Peyer's patch (tissue), 4 donors: ENCODE measurements around the gene PCDHGA12.

Experiments
- POLR2A ChIP-seq, 2 donors: fragments of 450-650 bp; IDR thresholded peaks; one replicate each; pipeline ENCODE4 v1.5.1; 2017; ENCODE audit warnings: antibody characterized with exemption in 2 of 2, mild to moderate bottlenecking in 2 of 2, moderate library complexity in 2 of 2
- TF ChIP-seq, protein P1 (sequence below), 6 experiments: fragments of 450-650 bp in 4 of 6; fragments of 200-600 bp in 2 of 6; sonication (generic) in 1 of 6; IDR thresholded peaks; one replicate each; pipeline ENCODE4 v1.5.1; 2017 to 2019; ENCODE audit warnings: antibody characterized with exemption in 6 of 6, mild to moderate bottlenecking in 3 of 6, moderate library complexity in 1 of 6

DNA sequence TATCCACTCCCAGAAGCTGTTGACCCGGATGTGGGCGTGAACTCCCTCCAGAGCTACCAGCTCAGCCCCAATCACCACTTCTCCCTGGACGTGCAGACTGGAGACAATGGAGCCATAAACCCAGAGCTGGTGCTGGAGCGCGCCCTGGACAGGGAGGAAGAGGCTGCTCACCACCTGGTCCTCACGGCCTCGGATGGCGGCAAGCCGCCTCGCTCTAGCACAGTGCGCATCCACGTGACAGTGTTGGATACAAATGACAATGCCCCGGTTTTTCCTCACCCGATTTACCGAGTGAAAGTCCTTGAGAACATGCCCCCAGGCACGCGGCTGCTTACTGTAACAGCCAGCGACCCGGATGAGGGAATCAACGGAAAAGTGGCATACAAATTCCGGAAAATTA, 37.0 kb upstream of the PCDHGA12 start:
- TF ChIP-seq, protein P1, sequence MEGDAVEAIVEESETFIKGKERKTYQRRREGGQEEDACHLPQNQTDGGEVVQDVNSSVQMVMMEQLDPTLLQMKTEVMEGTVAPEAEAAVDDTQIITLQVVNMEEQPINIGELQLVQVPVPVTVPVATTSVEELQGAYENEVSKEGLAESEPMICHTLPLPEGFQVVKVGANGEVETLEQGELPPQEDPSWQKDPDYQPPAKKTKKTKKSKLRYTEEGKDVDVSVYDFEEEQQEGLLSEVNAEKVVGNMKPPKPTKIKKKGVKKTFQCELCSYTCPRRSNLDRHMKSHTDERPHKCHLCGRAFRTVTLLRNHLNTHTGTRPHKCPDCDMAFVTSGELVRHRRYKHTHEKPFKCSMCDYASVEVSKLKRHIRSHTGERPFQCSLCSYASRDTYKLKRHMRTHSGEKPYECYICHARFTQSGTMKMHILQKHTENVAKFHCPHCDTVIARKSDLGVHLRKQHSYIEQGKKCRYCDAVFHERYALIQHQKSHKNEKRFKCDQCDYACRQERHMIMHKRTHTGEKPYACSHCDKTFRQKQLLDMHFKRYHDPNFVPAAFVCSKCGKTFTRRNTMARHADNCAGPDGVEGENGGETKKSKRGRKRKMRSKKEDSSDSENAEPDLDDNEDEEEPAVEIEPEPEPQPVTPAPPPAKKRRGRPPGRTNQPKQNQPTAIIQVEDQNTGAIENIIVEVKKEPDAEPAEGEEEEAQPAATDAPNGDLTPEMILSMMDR (IDR thresholded peaks at IDR 0.05) = no peak
- TF ChIP-seq POLR2A (IDR thresholded peaks at IDR 0.05) = no peak
